ENCODE data around the gene SLC25A39. TPM values are rescaled to one million over a fixed set of nuclear protein-coding genes. Genes with fewer than 3 reads are reported as not detected.

Gene SLC25A39
- total and polyA plus RNA-seq, 9 of the 15 experiments (the other 6 are each of a cell fraction or from before 2014, with no cell fraction given): 4.8 to 267 (median 140) TPM

DNA sequence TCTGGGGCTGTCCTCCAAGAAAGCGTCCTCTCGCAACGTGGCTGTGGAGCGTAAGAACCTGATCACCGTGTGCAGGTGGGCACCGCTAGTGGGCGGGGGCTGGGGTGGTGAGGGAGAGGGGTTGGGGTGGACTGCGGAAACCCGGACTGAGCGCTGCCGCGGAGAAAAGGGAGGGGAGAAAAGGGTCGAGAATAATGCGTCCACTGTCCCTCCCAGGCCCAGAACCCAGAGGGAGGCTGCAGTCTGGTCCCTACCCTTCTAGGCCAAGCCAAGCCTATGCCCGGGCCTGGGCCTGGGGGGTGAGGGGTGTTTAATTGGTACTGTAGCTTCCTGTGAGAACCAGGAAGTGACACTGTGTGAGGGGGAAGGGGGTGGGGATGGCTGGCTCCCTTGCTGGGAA is 15.8 kb downstream of the SLC25A39 start:
- CTCF ChIA-PET (ENCODE audit: low intra/inter-chr PET ratio): no interaction called here
- no peaks in the 10 kb centered on the region; the same call in 1 of the 2 replicates for H4K20me1 ChIP-seq (replicated peaks; ENCODE audit: control insufficient read depth, insufficient read depth, low read length)
- TF ChIP-seq ZC3H4 (CRISPR knock-in tag; IDR thresholded peaks at IDR 0.05; ENCODE audit: borderline replicate concordance) (no peak), SRF (CRISPR knock-in tag; IDR thresholded peaks at IDR 0.05) (no peak), YBX1 (IDR thresholded peaks at IDR 0.05) (no peak), ZBTB8A (IDR thresholded peaks at IDR 0.05; ENCODE audit: partially characterized antibody) (no peak)
- intact Hi-C loops (cut with micrococcal nuclease) (no loop called here), in situ Hi-C loops (cut with MboI) (no loop called here)
- POLR2A ChIA-PET: interaction anchor here (0.8 to 1.0 kb wide), 3 partner anchors 10 to 97 kb away, joined by 4 to 6 read pairs (median 4); no protein-coding TSS in a partner anchor
- no peak overlapping the region for H3K27ac ChIP-seq (ENCODE audit: extremely low read depth, low read depth, low read length)
- H3K4me1 ChIP-seq (replicated peaks in 1 of 2; ENCODE audit: control insufficient read depth in 2 of 2, insufficient read depth in 2 of 2, low read length in 2 of 2): peaks cover 0 to 26% of the 10 kb centered on the region in 2 experiments; a peak in 4 of 5 replicates
- no peaks in the 10 kb centered on the region for H3K36me3 ChIP-seq (ENCODE audit: control insufficient read depth, insufficient read depth, low read length)
- ATAC-seq (no peak), DNase-seq (ENCODE audit: extremely low read depth in 1 of 4, low spot score in 3 of 4) (no peak), FAIRE-seq (no peak)
- no peak overlapping the region for H3K4me3 ChIP-seq
- no peak overlapping the region for H2AFZ ChIP-seq (ENCODE audit: low read depth, low read length)
- 10% methylated on average over 1 of the region's 15 CpGs for WGBS (ENCODE audit: insufficient coverage, low coverage, missing lambda C conversion rate)
- H3K27me3 ChIP-seq (ENCODE audit: control insufficient read depth in 2 of 2, insufficient read depth in 2 of 2, low read length in 2 of 2): peaks cover 7 to 41% of the 10 kb centered on the region in 2 experiments; a peak in 4 of 5 replicates
- no peaks in the 10 kb centered on the region for H3K9me1 ChIP-seq (ENCODE audit: control insufficient read depth, insufficient read depth, low read length)
- no peaks in the 10 kb centered on the region for H3K9me3 ChIP-seq (replicated peaks; ENCODE audit: control insufficient read depth, insufficient read depth, low read depth, low read length)
- BruUV-seq (replicated peaks): no TSS peak
- no peaks in the 10 kb centered on the region for H3K79me2 ChIP-seq (ENCODE audit: control insufficient read depth, insufficient read depth, low read length)
- H3K4me2 ChIP-seq (ENCODE audit: insufficient read depth, low read length): no peak overlapping the region
- peak overlapping the region in 1 of 2 experiments; percentile 33; a peak in 1 of 4 replicates for H3K9ac ChIP-seq (ENCODE audit: insufficient read depth in 1 of 2, low read depth in 2 of 2, low read length in 2 of 2)

DNA sequence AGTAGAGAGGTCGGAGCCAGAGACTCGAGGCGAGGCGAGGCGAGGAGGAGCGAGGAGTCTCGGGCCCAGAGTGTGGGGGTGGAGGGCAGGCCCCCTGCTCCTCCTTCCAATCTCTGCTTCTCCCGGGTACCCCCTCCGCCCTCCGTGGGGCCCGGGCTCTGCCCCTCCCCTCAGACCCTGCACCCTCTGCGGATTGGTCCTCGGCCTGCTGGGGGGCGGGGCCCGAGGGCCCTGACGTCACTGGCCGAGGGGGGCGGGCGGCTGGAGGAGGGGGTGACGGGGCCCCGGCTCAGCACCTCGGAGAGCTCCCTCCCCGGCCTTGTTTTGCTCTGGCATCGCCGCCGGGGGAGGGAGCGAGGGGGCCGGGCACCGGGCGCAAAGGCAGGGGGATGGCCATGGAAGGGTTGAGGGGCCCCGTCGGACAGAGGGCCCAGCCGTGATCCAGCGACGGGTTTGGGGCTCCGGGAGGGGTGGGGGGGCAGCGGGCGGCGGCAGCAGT is 16.3 kb downstream of the SLC25A39 start, which contains the start of gene RUNDC3A:
Gene RUNDC3A, plus strand, starts transcription at position 282 of the 499 bp plus-strand sequence. CDS start 232 bp downstream, outside the sequence.
- H3K4me2 ChIP-seq (ENCODE audit: insufficient read depth, low read length): peak within 1 kb of the TSS; percentile 60
- POLR2A ChIA-PET: interaction anchor here (0.8 to 1.0 kb wide), 3 partner anchors 10 to 97 kb away, joined by 4 to 6 read pairs (median 4); no protein-coding TSS in a partner anchor
- in situ Hi-C loops (cut with MboI) (no loop called here), intact Hi-C loops (cut with micrococcal nuclease) (no loop called here)
- no TSS peak for BruUV-seq (replicated peaks)
- H3K27ac ChIP-seq (ENCODE audit: extremely low read depth, low read depth, low read length): no peak within 1 kb of the TSS
- H3K4me3 ChIP-seq: peak within 1 kb of the TSS; percentile 26
- H3K4me1 ChIP-seq (replicated peaks in 1 of 2; ENCODE audit: control insufficient read depth in 2 of 2, insufficient read depth in 2 of 2, low read length in 2 of 2): peaks cover 0 to 26% of the 10 kb centered on the region in 2 experiments; a peak in 4 of 5 replicates
- FAIRE-seq (peak; percentile 81), DNase-seq (ENCODE audit: extremely low read depth in 1 of 4, low spot score in 3 of 4) (peak; percentile 84 to 100 (median 99)), ATAC-seq (peak; percentile 98)
- peaks cover 7 to 36% of the 10 kb centered on the region in 2 experiments; a peak in 4 of 5 replicates for H3K27me3 ChIP-seq (ENCODE audit: control insufficient read depth in 2 of 2, insufficient read depth in 2 of 2, low read length in 2 of 2)
- CTCF ChIA-PET (ENCODE audit: low intra/inter-chr PET ratio): no interaction called here
- H3K9me1 ChIP-seq (ENCODE audit: control insufficient read depth, insufficient read depth, low read length): no peaks in the 10 kb centered on the region
- peak within 1 kb of the TSS in 1 of 2 experiments; percentile 33; a peak in 1 of 4 replicates for H3K9ac ChIP-seq (ENCODE audit: insufficient read depth in 1 of 2, low read depth in 2 of 2, low read length in 2 of 2)
- no peaks in the 10 kb centered on the region for H3K9me3 ChIP-seq (replicated peaks; ENCODE audit: control insufficient read depth, insufficient read depth, low read depth, low read length)
- no peaks in the 10 kb centered on the region for H3K79me2 ChIP-seq (ENCODE audit: control insufficient read depth, insufficient read depth, low read length)
- H2AFZ ChIP-seq (ENCODE audit: low read depth, low read length): no peak within 1 kb of the TSS
- 7% methylated on average over 3 of the region's 39 CpGs for WGBS (ENCODE audit: insufficient coverage, low coverage, missing lambda C conversion rate)
- no peaks in the 10 kb centered on the region for H3K36me3 ChIP-seq (ENCODE audit: control insufficient read depth, insufficient read depth, low read length)
- no peaks in the 10 kb centered on the region; the same call in 1 of the 2 replicates for H4K20me1 ChIP-seq (replicated peaks; ENCODE audit: control insufficient read depth, insufficient read depth, low read length)
- peak; percentile 91 for TF ChIP-seq MIER1 (IDR thresholded peaks at IDR 0.05; ENCODE audit: low read depth)
- TF ChIP-seq CXXC5 (CRISPR knock-in tag; IDR thresholded peaks at IDR 0.05): peak; percentile 36; the same call in 1 of the 2 replicates
- TF ChIP-seq ZKSCAN8 (CRISPR knock-in tag; IDR thresholded peaks at IDR 0.05): no peak
- TF ChIP-seq MAZ (CRISPR knock-in tag; conservative IDR thresholded peaks at IDR 0.05 in 1 of 2, IDR thresholded peaks at IDR 0.05 in 1 of 2): peak; percentile 79 to 94
- peak; percentile 29; the same call in 1 of the 2 replicates for TF ChIP-seq ZNF263 (CRISPR knock-in tag; IDR thresholded peaks at IDR 0.05; ENCODE audit: borderline replicate concordance)
- peak; percentile 66; the same call in 1 of the 2 replicates for TF ChIP-seq KLF13 (tag; IDR thresholded peaks at IDR 0.05; ENCODE audit: borderline replicate concordance, low read depth)
- no peak for TF ChIP-seq OTX1 (CRISPR knock-in tag; IDR thresholded peaks at IDR 0.05)
- TF ChIP-seq PRMT5 (CRISPR knock-in tag; IDR thresholded peaks at IDR 0.05): peak; percentile 82; the same call in 1 of the 2 replicates
- TF ChIP-seq, protein P1, sequence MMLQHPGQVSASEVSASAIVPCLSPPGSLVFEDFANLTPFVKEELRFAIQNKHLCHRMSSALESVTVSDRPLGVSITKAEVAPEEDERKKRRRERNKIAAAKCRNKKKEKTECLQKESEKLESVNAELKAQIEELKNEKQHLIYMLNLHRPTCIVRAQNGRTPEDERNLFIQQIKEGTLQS (IDR thresholded peaks at IDR 0.05): peak; percentile 68
- TF ChIP-seq, protein P1 (CRISPR knock-in tag; conservative IDR thresholded peaks at IDR 0.05): no peak
